HFF-Myc (cell line): ENCODE results near the gene EYS.

ENCODE experiments used
- DNase-seq: peaks from one replicate; pipeline ENCODE4 v3.0.0-alpha.2; 2011; ENCODE audit warnings: low read depth; ENCODE audit errors: extremely low read depth
- H3K4me3 ChIP-seq: replicated peaks from 2 replicates; pipeline ENCODE4 v1.5.1; 2011; ENCODE audit warnings: low read depth, mild to moderate bottlenecking, control low read depth, low read length
- TF ChIP-seq, protein P1 (sequence below): IDR thresholded peaks from 2 replicates; pipeline ENCODE4 v1.5.1; 2012; ENCODE audit warnings: mild to moderate bottlenecking, low read depth, low read length, control low read depth; ENCODE audit errors: missing control alignments

The EYS gene

DNA sequence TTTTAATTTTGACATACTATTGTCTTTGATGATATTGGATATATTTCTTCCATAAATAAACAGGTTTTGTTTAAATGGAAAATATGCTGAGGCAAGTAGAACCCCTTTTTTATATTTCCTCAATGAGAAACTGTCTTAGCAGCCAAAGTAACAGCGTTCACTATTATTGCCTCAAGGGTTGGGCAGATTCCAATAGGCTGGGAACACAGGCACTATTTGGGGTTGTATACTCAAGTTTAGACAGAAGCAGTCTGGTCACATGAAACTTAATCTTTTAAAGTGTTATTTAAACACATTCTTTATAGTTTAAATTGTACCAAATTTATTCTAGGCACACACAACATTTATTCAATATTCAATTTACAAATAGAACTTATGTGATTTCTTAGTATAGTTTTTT lies 520.2 kb downstream of the EYS start:
- TF ChIP-seq, protein P1, sequence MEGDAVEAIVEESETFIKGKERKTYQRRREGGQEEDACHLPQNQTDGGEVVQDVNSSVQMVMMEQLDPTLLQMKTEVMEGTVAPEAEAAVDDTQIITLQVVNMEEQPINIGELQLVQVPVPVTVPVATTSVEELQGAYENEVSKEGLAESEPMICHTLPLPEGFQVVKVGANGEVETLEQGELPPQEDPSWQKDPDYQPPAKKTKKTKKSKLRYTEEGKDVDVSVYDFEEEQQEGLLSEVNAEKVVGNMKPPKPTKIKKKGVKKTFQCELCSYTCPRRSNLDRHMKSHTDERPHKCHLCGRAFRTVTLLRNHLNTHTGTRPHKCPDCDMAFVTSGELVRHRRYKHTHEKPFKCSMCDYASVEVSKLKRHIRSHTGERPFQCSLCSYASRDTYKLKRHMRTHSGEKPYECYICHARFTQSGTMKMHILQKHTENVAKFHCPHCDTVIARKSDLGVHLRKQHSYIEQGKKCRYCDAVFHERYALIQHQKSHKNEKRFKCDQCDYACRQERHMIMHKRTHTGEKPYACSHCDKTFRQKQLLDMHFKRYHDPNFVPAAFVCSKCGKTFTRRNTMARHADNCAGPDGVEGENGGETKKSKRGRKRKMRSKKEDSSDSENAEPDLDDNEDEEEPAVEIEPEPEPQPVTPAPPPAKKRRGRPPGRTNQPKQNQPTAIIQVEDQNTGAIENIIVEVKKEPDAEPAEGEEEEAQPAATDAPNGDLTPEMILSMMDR = no peak
- DNase-seq = no peak
- H3K4me3 ChIP-seq = no peak overlapping the region

DNA sequence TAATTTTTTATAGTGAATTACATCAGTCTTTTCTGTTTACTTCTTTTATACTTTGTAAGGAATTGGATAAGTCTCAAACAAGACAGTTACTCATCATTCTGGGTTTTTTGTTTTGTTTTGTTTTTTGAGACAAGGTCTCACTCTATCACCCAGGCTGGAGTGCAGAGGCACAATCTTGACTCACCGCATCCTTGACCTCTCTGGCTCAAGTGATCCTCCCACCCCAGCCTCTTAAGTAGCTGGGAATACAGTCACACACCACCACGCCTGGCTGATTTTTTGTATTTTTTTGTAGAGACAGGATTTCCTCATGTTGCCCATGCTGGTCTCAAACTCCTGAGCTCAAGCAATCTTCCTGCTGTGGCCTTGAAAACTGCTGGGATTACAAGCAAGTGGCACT lies 524.3 kb downstream of the EYS start:
- no peak for DNase-seq

DNA sequence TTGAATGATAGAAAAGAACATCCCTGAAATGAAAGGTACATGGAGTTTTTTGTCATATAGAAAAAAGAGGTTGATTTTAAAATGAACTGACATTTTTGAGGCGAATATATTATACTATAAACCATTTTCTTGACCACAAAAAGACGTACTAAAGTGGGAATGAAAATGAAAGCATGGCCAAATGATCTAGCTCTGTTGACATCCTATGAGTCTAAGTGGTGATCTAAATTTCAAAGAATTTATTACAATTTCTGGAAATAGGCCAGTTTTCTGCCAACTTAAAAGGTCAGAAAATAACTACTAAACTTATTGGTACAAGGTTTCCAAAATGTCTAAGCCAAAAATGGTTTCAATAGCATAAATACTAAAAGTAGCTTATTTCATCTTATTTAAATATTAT lies 536.8 kb downstream of the EYS start:
- DNase-seq = no peak
- no peak overlapping the region for H3K4me3 ChIP-seq
- TF ChIP-seq, protein P1 = no peak

More for the DNA sequence above, 524.3 kb downstream of the EYS start:
- TF ChIP-seq, protein P1 = no peak
- no peak overlapping the region for H3K4me3 ChIP-seq

DNA sequence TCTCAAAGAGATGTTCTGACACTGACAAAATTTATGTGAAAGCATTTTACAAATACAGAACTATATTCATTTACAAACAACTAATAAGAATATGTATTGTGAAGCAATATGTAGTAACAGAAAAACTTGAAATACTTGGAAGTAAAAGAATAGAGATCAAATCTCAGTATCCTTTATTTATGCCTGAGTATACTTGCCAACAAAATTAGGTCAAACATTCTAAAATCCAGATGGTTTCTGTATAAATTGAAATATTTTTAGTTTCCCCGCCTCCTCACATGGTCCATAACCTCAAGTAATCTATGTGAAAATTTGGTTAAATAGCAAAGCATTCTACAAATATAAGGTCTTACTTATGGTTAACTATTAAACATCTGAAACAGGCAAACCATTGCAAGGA lies 545.4 kb downstream of the EYS start:
- no peak overlapping the region for H3K4me3 ChIP-seq
- DNase-seq = no peak
- TF ChIP-seq, protein P1 = no peak

DNA sequence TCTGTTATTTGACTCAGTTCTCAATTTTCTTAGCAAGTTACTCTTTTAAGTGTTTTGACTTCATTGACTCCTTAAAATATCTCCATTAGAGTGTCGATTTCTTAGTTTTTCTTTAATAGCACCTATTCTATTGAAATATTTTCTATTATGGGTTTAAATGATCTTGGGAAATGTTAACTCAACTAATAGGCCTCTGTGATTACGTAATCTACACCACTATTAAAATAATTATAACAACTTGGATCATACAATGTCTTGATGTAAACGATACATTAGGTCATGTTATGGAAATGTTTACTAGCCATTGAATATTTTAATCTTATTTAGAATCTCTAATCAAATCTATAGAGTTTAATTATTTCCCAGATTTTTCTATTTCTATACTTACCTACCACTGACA lies 550.0 kb downstream of the EYS start:
- H3K4me3 ChIP-seq = no peak overlapping the region
- no peak for DNase-seq
- TF ChIP-seq, protein P1 = no peak

- TF ChIP-seq, protein P1 = no peak
- H3K4me3 ChIP-seq = no peak overlapping the region
- DNase-seq = no peak
Measured at GRCh38 chr6:65155083-65155482, 551.9 kb downstream of the EYS start.

DNA sequence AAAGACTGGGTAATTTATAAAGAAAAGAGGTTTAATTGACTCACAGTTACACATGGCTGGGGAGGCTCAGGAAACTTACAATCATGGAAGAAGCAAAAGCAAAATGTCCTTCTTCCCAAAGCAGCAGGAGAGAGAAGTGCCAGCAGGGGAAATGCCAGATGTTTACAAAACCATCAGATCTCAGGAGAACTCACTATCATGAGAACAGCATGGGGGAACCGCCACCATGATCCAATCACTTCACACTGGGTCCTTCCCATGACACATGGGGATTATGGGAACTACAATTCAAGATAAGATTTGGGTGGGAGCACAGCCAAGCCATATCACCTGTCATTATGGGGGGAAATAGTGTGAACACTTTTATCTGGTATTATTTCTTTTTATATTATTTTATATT lies 557.2 kb downstream of the EYS start:
- TF ChIP-seq, protein P1 = no peak
- no peak overlapping the region for H3K4me3 ChIP-seq
- DNase-seq = no peak
